ENCODE results near the gene TTYH3. TPM values are rescaled to one million over a fixed set of nuclear protein-coding genes. Genes with fewer than 3 reads are reported as not detected.

Gene TTYH3
- total RNA-seq, 2 experiments from 2014 or later, result 23.8 to 63.6 TPM

- no TSS peak for BruUV-seq (replicated peaks)
- Histone ChIP-seq H3K4me2 (ENCODE audit: low read length) (no peak overlapping the region), H3K27ac (ENCODE audit: low read depth, low read length, poor library complexity, severe bottlenecking) (no peak overlapping the region), H3K9me2 (ENCODE audit: insufficient read depth, low read length) (no peaks in the 10 kb centered on the region), H3K4me1 (ENCODE audit: insufficient read depth, low read length, poor library complexity, severe bottlenecking) (no peaks in the 10 kb centered on the region), H3K36me3 (ENCODE audit: insufficient read depth, low read length) (no peaks in the 10 kb centered on the region), H4K20me1 (ENCODE audit: insufficient read depth, low read length) (no peaks in the 10 kb centered on the region), H3K9me3 (ENCODE audit: low read length) (no peaks in the 10 kb centered on the region), H2AFZ (ENCODE audit: low read length) (no peak overlapping the region), H3K79me2 (ENCODE audit: insufficient read depth, low read depth, low read length) (no peaks in the 10 kb centered on the region), H3K4me3 (ENCODE audit: low read depth, low read length, poor library complexity, severe bottlenecking) (no peak overlapping the region)
- no peak for TF ChIP-seq EZH2phosphoT487 (IDR thresholded peaks at IDR 0.05; ENCODE audit: borderline replicate concordance, low read depth, low read length)
- TF ChIP-seq CTCF (conservative IDR thresholded peaks at IDR 0.05; ENCODE audit: low read length), result no peak
- intact Hi-C loops (cut with micrococcal nuclease; ENCODE audit: unreplicated experiment), result no loop called here
- ChIA-PET POLR2A (no interaction called here), CTCF (ENCODE audit: unreplicated experiment) (no interaction called here)
- no peak for DNase-seq (ENCODE audit: low spot score)
These were observed 31.5 kb downstream of the TTYH3 start for GRCh38 chr7:2663121-2663886.

GRCh38 chr7:2663960-2664359 lies 32.2 kb downstream of the TTYH3 start:
- POLR2A ChIA-PET, result no interaction called here
- H3K9me2 ChIP-seq (ENCODE audit: insufficient read depth, low read length), result no peaks in the 10 kb centered on the region
- CTCF ChIA-PET (ENCODE audit: unreplicated experiment), result no interaction called here
- H3K27ac ChIP-seq (ENCODE audit: low read depth, low read length, poor library complexity, severe bottlenecking), result no peak overlapping the region
- BruUV-seq (replicated peaks), result no TSS peak
- intact Hi-C loops (cut with micrococcal nuclease; ENCODE audit: unreplicated experiment), result no loop called here
- no peak for DNase-seq (ENCODE audit: low spot score)
- no peak overlapping the region for H3K4me2 ChIP-seq (ENCODE audit: low read length)
- H4K20me1 ChIP-seq (ENCODE audit: insufficient read depth, low read length), result no peaks in the 10 kb centered on the region
- no peaks in the 10 kb centered on the region for H3K4me1 ChIP-seq (ENCODE audit: insufficient read depth, low read length, poor library complexity, severe bottlenecking)
- H3K4me3 ChIP-seq (ENCODE audit: low read depth, low read length, poor library complexity, severe bottlenecking), result no peak overlapping the region
- TF ChIP-seq EZH2phosphoT487 (IDR thresholded peaks at IDR 0.05; ENCODE audit: borderline replicate concordance, low read depth, low read length), result no peak
- TF ChIP-seq CTCF (conservative IDR thresholded peaks at IDR 0.05; ENCODE audit: low read length), result no peak
- H3K9me3 ChIP-seq (ENCODE audit: low read length), result no peaks in the 10 kb centered on the region
- no peaks in the 10 kb centered on the region for H3K79me2 ChIP-seq (ENCODE audit: insufficient read depth, low read depth, low read length)
- H3K36me3 ChIP-seq (ENCODE audit: insufficient read depth, low read length), result no peaks in the 10 kb centered on the region
- H2AFZ ChIP-seq (ENCODE audit: low read length), result no peak overlapping the region

- Histone ChIP-seq H3K36me3 (ENCODE audit: insufficient read depth, low read length) (no peaks in the 10 kb centered on the region), H3K4me3 (ENCODE audit: low read depth, low read length, poor library complexity, severe bottlenecking) (no peak overlapping the region), H3K4me1 (ENCODE audit: insufficient read depth, low read length, poor library complexity, severe bottlenecking) (no peaks in the 10 kb centered on the region), H3K27ac (ENCODE audit: low read depth, low read length, poor library complexity, severe bottlenecking) (no peak overlapping the region), H4K20me1 (ENCODE audit: insufficient read depth, low read length) (no peaks in the 10 kb centered on the region), H3K9me3 (ENCODE audit: low read length) (no peaks in the 10 kb centered on the region), H3K79me2 (ENCODE audit: insufficient read depth, low read depth, low read length) (no peaks in the 10 kb centered on the region), H2AFZ (ENCODE audit: low read length) (no peak overlapping the region), H3K9me2 (ENCODE audit: insufficient read depth, low read length) (no peaks in the 10 kb centered on the region), H3K4me2 (ENCODE audit: low read length) (no peak overlapping the region)
- ChIA-PET CTCF (ENCODE audit: unreplicated experiment) (no interaction called here), POLR2A (no interaction called here)
- no peak for DNase-seq (ENCODE audit: low spot score)
- BruUV-seq (replicated peaks), result no TSS peak
- no peak for TF ChIP-seq CTCF (conservative IDR thresholded peaks at IDR 0.05; ENCODE audit: low read length)
- no peak for TF ChIP-seq EZH2phosphoT487 (IDR thresholded peaks at IDR 0.05; ENCODE audit: borderline replicate concordance, low read depth, low read length)
- intact Hi-C loops (cut with micrococcal nuclease; ENCODE audit: unreplicated experiment), result no loop called here
These were observed 33.6 kb downstream of the TTYH3 start for GRCh38 chr7:2665359-2665791.

Data from OCI-LY7 (cell line).